H9 (cell line): ENCODE data around the gene MXRA7. TPM values are rescaled to one million over a fixed set of nuclear protein-coding genes. Genes with fewer than 3 reads are reported as not detected.

ENCODE experiments used
- DNase-seq: peaks from one replicate; pipeline ENCODE4 v3.0.0-alpha.2; 2017
- H2AFZ ChIP-seq: one replicate; pipeline ENCODE4 v1.6.1; 2013; ENCODE audit warnings: mild to moderate bottlenecking, low read length, control low read depth, moderate library complexity
- H2AK5ac ChIP-seq: 2 replicates; pipeline ENCODE4 v1.6.1; 2013; ENCODE audit warnings: low read length, control low read depth, mixed read lengths; ENCODE audit not compliant: insufficient read length
- H2BK120ac ChIP-seq: one replicate; pipeline ENCODE4 v1.6.1; 2013; ENCODE audit warnings: low read depth, mild to moderate bottlenecking, low read length, control low read depth, inconsistent platforms; ENCODE audit not compliant: poor library complexity, severe bottlenecking
- H2BK12ac ChIP-seq: 2 replicates; pipeline ENCODE4 v1.6.1; 2013; ENCODE audit warnings: low read length, control low read depth, mixed read lengths, low read depth; ENCODE audit not compliant: insufficient read length
- H2BK15ac ChIP-seq: 2 replicates; pipeline ENCODE4 v1.6.1; 2013; ENCODE audit warnings: low read depth, low read length, control low read depth
- H2BK20ac ChIP-seq: one replicate; pipeline ENCODE4 v1.6.1; 2013; ENCODE audit warnings: low read depth, mild to moderate bottlenecking, low read length, control low read depth, inconsistent platforms; ENCODE audit not compliant: poor library complexity, severe bottlenecking
- H2BK5ac ChIP-seq: 2 replicates; pipeline ENCODE4 v1.6.1; 2013; ENCODE audit warnings: low read length, control low read depth, mixed read lengths; ENCODE audit not compliant: insufficient read length
- H3K14ac ChIP-seq: 2 replicates; pipeline ENCODE4 v1.6.1; 2013; ENCODE audit warnings: low read length, control low read depth; ENCODE audit not compliant: insufficient read depth
- H3K18ac ChIP-seq: 2 replicates; pipeline ENCODE4 v1.6.1; 2013; ENCODE audit warnings: low read depth, mild to moderate bottlenecking, mixed read lengths, low read length, control low read depth; ENCODE audit not compliant: insufficient read length
- H3K23ac ChIP-seq: 2 replicates; pipeline ENCODE4 v1.6.1; 2013; ENCODE audit warnings: low read length, control low read depth, mixed read lengths, low read depth; ENCODE audit not compliant: insufficient read length
- H3K23me2 ChIP-seq: 2 replicates; pipeline ENCODE4 v1.6.1; 2013; ENCODE audit warnings: low read depth, mild to moderate bottlenecking, mixed read lengths, low read length, control low read depth; ENCODE audit not compliant: insufficient read length, poor library complexity, severe bottlenecking
- H3K27ac ChIP-seq: 2 replicates; pipeline ENCODE4 v1.5.1; 2013; ENCODE audit warnings: low read length, control low read depth, mixed read lengths, low read depth; ENCODE audit not compliant: insufficient read length
- H3K27me3 ChIP-seq: 2 replicates; pipeline ENCODE4 v1.6.1; 2013; ENCODE audit warnings: low read length, control low read depth, inconsistent platforms; ENCODE audit not compliant: insufficient read depth
- H3K4ac ChIP-seq: 2 replicates; pipeline ENCODE4 v1.6.1; 2013; ENCODE audit warnings: low read depth, mild to moderate bottlenecking, control low read depth, inconsistent platforms, low read length, moderate library complexity
- H3K4me1 ChIP-seq: 2 replicates; pipeline ENCODE4 v1.6.1; 2013; ENCODE audit warnings: low read length, control low read depth, inconsistent platforms; ENCODE audit not compliant: insufficient read depth
- H3K4me2 ChIP-seq: 2 replicates; pipeline ENCODE4 v1.6.1; 2013; ENCODE audit warnings: low read length, control low read depth, mixed read lengths; ENCODE audit not compliant: insufficient read length, insufficient read depth
- H3K56ac ChIP-seq: 2 replicates; pipeline ENCODE4 v1.6.1; 2013; ENCODE audit warnings: low read depth, mild to moderate bottlenecking, mixed read lengths, low read length, control low read depth; ENCODE audit not compliant: insufficient read length
- H3K79me1 ChIP-seq: 2 replicates; pipeline ENCODE4 v1.6.1; 2013; ENCODE audit warnings: low read depth, mild to moderate bottlenecking, moderate library complexity, low read length, control low read depth, inconsistent platforms; ENCODE audit not compliant: insufficient read depth, poor library complexity, severe bottlenecking
- H3K79me2 ChIP-seq: 2 replicates; pipeline ENCODE4 v1.6.1; 2013; ENCODE audit warnings: low read length, control low read depth, inconsistent platforms; ENCODE audit not compliant: insufficient read depth
- H3K9ac ChIP-seq: 2 replicates; pipeline ENCODE4 v1.6.1; 2013; ENCODE audit warnings: low read length, control low read depth, mixed read lengths; ENCODE audit not compliant: insufficient read length; ENCODE audit errors: extremely low read depth
- H3K9me3 ChIP-seq: one replicate; pipeline ENCODE4 v1.6.1; 2013; ENCODE audit warnings: low read depth, low read length, inconsistent platforms; ENCODE audit not compliant: control insufficient read depth
- H3T11ph ChIP-seq: one replicate; pipeline ENCODE4 v1.6.1; 2013; ENCODE audit warnings: mild to moderate bottlenecking, low read length, control low read depth, inconsistent platforms
- H4K20me1 ChIP-seq: one replicate; pipeline ENCODE4 v1.6.1; 2013; ENCODE audit not compliant: control insufficient read depth, insufficient read length, insufficient read depth
- H4K5ac ChIP-seq: 2 replicates; pipeline ENCODE4 v1.6.1; 2013; ENCODE audit warnings: low read depth, mild to moderate bottlenecking, mixed read lengths, low read length, control low read depth; ENCODE audit not compliant: insufficient read length
- H4K8ac ChIP-seq: replicated peaks from 2 replicates; pipeline ENCODE4 v1.6.1; 2013; ENCODE audit warnings: low read length, control low read depth, mixed read lengths, low read depth; ENCODE audit not compliant: insufficient read length
- H4K91ac ChIP-seq: 2 replicates; pipeline ENCODE4 v1.6.1; 2013; ENCODE audit warnings: low read depth, mild to moderate bottlenecking, moderate library complexity, mixed read lengths, low read length, control low read depth; ENCODE audit not compliant: insufficient read length
- H3K27ac Mint-ChIP-seq, 3 experiments: 2 replicates in 2 of 3; 3 replicates in 1 of 3; pipeline ENCODE4 v1.8.0; 2020 to 2021; ENCODE audit warnings: mixed read lengths in 3 of 3, mild to moderate bottlenecking in 1 of 3, moderate library complexity in 1 of 3
- H3K27me3 Mint-ChIP-seq: 2 replicates; pipeline ENCODE4 v1.8.0; 2021; ENCODE audit warnings: low read depth, mild to moderate bottlenecking, moderate library complexity, mixed read lengths
- H3K36me3 Mint-ChIP-seq, 3 experiments: 2 replicates in 2 of 3; 3 replicates in 1 of 3; pipeline ENCODE4 v1.8.0; 2020 to 2021; ENCODE audit warnings: low read depth in 3 of 3, mixed read lengths in 3 of 3; ENCODE audit not compliant: insufficient read depth in 1 of 3
- H3K4me1 Mint-ChIP-seq, 2 experiments: 2 replicates each; pipeline ENCODE4 v1.8.0; 2020; ENCODE audit warnings: mixed read lengths in 2 of 2
- H3K4me3 Mint-ChIP-seq, 2 experiments: 2 replicates in 1 of 2; 3 replicates in 1 of 2; pipeline ENCODE4 v1.8.0; 2020 to 2021; ENCODE audit warnings: mild to moderate bottlenecking in 2 of 2, mixed read lengths in 2 of 2, moderate library complexity in 1 of 2
- H3K9me3 Mint-ChIP-seq, 2 experiments: 2 replicates in 1 of 2; 3 replicates in 1 of 2; pipeline ENCODE4 v1.8.0; 2020; ENCODE audit warnings: mild to moderate bottlenecking in 2 of 2, mixed read lengths in 2 of 2, moderate library complexity in 1 of 2
- CTCF ChIP-seq: fragments of 200-600 bp; sonication (generic); conservative IDR thresholded peaks from 3 replicates; pipeline ENCODE4 v1.8.0; 2021; ENCODE audit warnings: antibody characterized with exemption, mild to moderate bottlenecking
- WGBS: extraction: QIAGEN DNeasy Blood & Tissue Kit; methylation state at CpG from one replicate; pipeline ENCODE4 v1.1.7; 2013; ENCODE audit warnings: missing lambda C conversion rate, low lambda C conversion rate, mixed read lengths; ENCODE audit not compliant: insufficient read length; ENCODE audit errors: extremely low coverage; 5-methylcytosine and 5-hydroxymethylcytosine counted together
- total RNA-seq: library from RNA; stranded (reverse); gene quantifications from 2 replicates; pipeline ENCODE4 v1.2.1, GENCODE V29; 2021

Gene MXRA7
- total RNA-seq, 1 experiment from 2014 or later, result 28.2 TPM

- Histone ChIP-seq H3T11ph (no peak overlapping the region), H3K14ac (no peak overlapping the region), H3K18ac (no peak overlapping the region), H3K4ac (no peak overlapping the region), H2BK5ac (no peak overlapping the region), H3K23me2 (no peaks in the 10 kb centered on the region), H3K23ac (no peak overlapping the region), H3K9ac (no peak overlapping the region), H3K9me3 (no peaks in the 10 kb centered on the region), H3K56ac (no peak overlapping the region), H2BK120ac (no peak overlapping the region), H3K4me1 (peaks cover 3% of the 10 kb centered on the region; the same call in 1 of the 2 replicates), H2BK12ac (no peak overlapping the region), H4K5ac (no peak overlapping the region), H4K20me1 (no peaks in the 10 kb centered on the region), H3K27ac (no peak overlapping the region), H3K27me3 (no peaks in the 10 kb centered on the region), H2AK5ac (no peak overlapping the region), H2BK15ac (no peak overlapping the region), H4K91ac (no peak overlapping the region), H3K79me2 (no peaks in the 10 kb centered on the region), H3K4me2 (no peak overlapping the region), H3K79me1 (no peaks in the 10 kb centered on the region), H2AFZ (no peak overlapping the region), H4K8ac (no peak overlapping the region), H2BK20ac (no peak overlapping the region)
- Mint-ChIP-seq H3K9me3 (no peaks in the 10 kb centered on the region; a peak in 1 of 5 replicates), H3K36me3 (peaks cover 0 to 4% (median 0%) of the 10 kb centered on the region in 3 experiments; a peak in 1 of 7 replicates), H3K4me3 (no peak overlapping the region), H3K27ac (peak overlapping the region in 1 of 3 experiments; percentile 59; a peak in 1 of 7 replicates), H3K4me1 (peaks cover 27 to 45% of the 10 kb centered on the region in 2 experiments), H3K27me3 (no peaks in the 10 kb centered on the region)
- DNase-seq, result no peak
- WGBS, result no CpG with 5 or more reads among the region's 25 CpGs
- no peak for TF ChIP-seq CTCF
These were observed 26.6 kb downstream of the MXRA7 start for GRCh38 chr17:76683921-76684745.
